Ovary (tissue), 3 donors: ENCODE data around the gene GIMAP5.

ENCODE experiments used
- EP300 ChIP-seq: sonication (generic); formaldehyde crosslinking; IDR thresholded peaks from one replicate; pipeline ENCODE4 v1.6.1; 2017; ENCODE audit warnings: antibody characterized with exemption
- POLR2A ChIP-seq: fragments of 450-650 bp; IDR thresholded peaks from one replicate; pipeline ENCODE4 v1.6.1; 2017; ENCODE audit warnings: antibody characterized with exemption, mild to moderate bottlenecking, moderate library complexity
- TF ChIP-seq, protein P1 (sequence below), 3 donors: fragments of 450-650 bp in 2 of 3; fragments of 200-600 bp in 1 of 3; IDR thresholded peaks; one replicate each; pipeline versions ENCODE4 v1.5.1 to v1.8.0; 2016 to 2022; ENCODE audit warnings: antibody characterized with exemption in 3 of 3, mild to moderate bottlenecking in 1 of 3
- donor health status: DM: no; HTN: no; CAD: no.

DNA sequence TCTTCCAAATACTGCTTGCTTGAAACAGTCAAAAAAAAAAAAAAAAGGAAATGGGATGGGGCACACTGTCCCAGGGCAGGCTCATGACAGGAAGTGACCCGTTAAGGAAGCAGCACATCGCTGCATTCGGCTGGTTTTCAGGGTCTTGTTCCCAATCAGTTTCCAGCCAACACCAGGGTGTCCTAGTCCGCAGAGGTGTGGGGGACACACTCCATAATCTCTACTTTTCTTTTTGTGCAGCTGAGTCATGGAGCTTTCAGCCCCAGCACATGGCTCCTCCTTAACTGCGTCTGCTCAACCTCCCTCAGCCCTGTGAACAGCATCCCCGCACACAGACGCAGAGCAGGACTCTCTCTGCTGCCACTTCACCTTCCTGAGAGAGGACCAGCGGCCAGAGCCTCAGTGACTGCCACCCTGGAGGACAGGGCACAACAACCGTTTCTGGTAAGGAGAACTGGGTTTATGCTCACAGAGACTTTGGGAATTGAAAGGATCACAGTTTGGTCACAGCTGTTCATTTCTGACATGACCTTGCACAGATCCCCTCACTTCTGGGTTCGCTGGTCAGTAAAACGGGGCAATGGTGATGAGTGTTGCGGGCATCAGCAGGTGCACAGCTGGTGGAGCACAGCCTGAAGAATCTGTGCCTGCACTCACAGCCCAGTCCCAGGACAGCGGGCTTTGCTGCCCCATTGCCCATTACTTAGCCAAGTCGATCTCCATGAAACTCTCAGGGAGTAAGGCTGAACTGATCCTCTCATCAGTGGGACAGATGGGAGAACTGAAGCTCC, at the start of gene GIMAP5:
- TF ChIP-seq, protein P1, sequence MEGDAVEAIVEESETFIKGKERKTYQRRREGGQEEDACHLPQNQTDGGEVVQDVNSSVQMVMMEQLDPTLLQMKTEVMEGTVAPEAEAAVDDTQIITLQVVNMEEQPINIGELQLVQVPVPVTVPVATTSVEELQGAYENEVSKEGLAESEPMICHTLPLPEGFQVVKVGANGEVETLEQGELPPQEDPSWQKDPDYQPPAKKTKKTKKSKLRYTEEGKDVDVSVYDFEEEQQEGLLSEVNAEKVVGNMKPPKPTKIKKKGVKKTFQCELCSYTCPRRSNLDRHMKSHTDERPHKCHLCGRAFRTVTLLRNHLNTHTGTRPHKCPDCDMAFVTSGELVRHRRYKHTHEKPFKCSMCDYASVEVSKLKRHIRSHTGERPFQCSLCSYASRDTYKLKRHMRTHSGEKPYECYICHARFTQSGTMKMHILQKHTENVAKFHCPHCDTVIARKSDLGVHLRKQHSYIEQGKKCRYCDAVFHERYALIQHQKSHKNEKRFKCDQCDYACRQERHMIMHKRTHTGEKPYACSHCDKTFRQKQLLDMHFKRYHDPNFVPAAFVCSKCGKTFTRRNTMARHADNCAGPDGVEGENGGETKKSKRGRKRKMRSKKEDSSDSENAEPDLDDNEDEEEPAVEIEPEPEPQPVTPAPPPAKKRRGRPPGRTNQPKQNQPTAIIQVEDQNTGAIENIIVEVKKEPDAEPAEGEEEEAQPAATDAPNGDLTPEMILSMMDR (IDR thresholded peaks at IDR 0.05) = no peak
- no peak for TF ChIP-seq POLR2A
- TF ChIP-seq EP300 = no peak
